GM19239 (cell line): ENCODE data around the gene CSF1R.

Source experiments
- DNase-seq: peaks from one replicate; pipeline ENCODE4 v3.0.0; 2011; ENCODE audit warnings: low spot score; ENCODE audit not compliant: insufficient read length
- FAIRE-seq: peaks from 2 replicates; lab custom pipeline; 2011; peaks lifted over from hg19 to GRCh38; lab: Jason Lieb, UNC

Gene CSF1R

DNA sequence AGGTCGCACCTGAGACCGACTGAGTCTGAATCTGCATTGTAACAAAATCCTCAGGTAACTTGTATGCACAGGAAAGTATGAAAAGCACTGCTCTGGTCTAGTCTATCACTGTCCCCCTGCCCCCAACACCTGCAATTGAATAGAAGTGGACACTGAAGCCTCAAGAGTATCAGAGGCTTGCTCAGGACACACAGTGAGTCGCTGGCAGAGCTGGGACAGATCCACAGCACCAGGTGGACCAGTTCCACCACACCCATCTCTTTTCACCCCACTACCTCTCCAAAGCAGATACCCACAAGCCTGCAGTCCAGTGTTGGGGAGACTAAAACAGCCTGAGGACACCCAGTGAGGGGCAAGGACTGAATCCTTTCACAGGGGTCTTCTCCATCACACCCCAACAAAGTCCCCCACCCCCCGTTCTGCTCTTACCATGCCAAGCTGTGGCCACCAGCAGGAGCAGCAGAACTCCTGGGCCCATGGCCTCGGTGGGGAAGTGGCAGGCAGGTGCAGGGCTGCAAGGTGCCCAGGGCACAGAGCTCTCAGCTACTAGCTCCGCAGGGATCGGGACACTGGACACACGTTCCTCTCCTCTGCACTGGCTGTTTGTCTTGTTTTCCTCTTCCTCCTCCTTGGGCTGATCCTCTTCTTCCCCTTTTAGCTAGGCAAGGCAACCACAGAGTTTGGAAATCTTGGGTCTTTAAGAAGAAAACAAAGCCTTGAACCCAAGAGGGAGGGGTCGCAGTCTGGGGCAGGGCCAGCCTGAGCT is at the start of gene CSF1R:
TSS of gene CSF1R (minus strand) at position 605 of the 766 bp plus-strand sequence. CDS start at position 478, 127 bp downstream.
- no peak for DNase-seq
- FAIRE-seq, result no peak

DNA sequence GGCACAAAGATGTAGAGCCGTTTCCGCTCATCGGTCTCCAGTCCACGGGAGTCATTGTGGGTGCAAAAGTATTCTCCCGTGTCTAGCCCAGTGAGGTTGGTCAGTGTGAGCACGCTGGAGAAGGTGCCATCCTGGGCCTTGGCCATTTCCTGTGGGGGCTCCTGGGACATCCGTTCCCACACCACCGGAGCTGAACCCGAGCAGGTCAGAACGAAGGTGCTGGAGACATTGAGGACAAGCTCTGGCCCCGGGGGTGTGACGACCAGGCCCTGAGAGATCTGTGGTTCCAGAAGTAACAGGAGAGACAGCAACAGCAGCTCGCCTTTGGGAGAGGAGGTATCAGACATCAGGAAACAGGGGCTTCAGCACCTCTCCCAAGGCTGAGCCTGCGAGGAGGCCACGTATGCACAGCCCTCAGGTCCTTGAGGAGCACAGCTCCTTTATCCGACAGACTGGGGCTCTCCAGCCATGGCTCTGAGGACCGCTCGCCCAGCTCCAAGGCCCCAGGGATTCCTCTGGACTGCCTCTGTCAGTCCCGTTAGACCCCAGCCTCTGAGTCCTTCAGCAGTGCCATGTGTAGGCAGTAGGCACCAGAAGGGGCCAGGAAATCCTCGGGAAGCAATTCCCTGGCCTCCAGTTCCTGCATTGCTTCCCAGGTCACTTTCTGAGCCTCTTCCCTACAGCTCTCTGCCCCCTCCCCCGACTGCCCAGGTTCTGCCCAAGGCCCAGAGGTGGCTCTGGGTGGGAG is 49.4 kb upstream of the CSF1R start:
- DNase-seq (no peak), FAIRE-seq (no peak)

DNA sequence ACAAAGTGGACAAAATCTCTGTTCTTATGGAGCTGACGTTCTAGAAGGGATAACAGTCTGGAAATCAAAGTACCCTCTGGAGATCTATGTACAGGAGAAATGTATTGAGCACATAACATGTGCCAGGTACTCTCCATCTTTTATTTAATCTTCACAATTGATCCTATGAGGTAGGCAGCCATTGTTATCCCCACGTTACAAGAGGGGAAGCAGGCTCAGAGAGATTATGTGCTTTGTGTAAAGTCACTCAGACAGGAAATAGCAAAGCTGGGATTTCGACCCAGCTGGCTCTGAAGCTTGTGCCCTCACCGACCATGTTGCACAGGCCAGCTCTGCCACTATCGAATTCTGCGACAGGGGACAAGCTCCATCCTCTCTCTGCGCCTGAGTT is 47.8 kb upstream of the CSF1R start:
- FAIRE-seq, result no peak
- no peak for DNase-seq

DNA sequence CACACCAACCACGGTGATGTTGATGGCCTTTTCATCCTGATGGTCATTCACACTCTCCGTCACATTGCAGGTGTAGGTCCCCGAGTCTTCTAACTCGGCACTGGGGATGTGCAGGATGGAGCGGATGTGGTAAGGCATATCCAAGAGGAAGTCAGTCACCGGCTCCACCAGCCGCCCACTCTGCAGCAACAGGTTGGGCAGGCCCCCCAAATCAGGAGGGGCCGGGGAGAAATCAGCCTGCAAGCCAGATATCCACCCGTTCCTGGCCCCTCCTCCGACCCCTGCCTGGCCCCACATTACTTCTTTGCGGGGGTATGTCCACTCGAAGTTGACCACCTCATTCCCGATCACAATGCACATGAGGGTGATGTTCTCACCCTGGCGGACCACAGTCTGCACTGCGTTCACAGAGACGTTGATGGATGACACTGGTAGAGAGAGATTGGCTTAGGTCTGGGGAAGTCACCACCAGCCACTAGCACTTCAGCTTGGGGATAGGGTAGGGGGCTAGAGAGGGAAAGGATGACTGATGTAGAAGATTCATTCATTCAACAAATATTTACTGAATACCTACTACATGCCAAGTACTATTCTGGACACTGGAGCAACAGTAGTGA is 47.3 kb upstream of the CSF1R start:
- no peak for DNase-seq
- FAIRE-seq, result no peak

DNA sequence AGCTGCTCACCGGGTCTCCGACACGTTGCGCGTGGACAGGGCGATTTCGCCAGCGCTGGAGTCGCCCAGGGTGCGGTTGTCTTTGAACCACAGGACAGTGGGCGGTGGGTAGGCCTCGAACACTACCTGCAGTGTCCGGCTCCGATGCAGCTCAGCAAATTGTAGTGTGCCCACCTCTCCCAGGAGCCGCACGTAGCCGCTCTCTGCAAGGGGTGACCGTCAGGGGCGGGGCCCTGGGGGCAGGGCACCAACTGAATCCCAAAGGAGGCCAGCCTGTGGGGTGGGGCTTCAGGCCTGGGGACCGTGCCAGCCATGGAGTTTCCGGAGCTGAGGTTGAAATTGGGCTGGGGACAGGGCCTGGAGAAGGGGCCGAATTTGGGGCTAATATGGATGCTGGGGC is 46.4 kb upstream of the CSF1R start:
- DNase-seq (no peak), FAIRE-seq (no peak)

DNA sequence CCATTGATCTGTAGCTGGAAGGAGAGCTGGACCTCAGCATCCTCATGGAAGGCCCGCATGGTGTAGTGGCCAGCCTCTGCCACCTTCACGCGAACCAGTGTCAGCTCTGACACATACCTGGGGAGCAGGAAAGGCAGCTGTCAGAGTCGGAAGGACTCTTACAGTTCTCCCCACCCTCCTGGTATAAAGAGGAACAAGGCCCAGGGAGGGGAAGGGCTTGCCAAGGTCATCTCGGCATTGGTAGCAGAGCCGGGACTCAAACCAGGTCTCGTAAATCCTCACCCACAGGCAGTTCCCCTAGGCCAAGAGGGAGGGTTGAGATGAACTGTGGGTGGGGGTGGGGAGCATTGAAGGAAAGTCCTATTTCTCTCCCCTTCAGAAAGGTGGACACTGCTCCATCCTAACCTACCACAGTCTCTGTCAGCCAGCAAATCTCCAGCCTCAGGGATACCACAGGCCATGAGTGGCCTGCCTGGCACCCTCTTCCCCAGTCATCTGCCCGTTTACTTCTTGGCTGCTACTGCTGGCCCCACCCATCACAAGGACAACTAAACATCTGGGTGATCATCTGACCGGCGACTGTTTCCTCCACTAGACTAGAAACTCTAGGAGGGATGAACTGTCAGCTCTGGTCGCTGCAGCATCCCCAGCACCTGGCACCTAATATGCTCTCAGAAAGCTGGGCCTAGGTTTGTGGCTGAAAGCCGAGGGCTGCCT is 45.8 kb upstream of the CSF1R start:
- no peak for FAIRE-seq

DNA sequence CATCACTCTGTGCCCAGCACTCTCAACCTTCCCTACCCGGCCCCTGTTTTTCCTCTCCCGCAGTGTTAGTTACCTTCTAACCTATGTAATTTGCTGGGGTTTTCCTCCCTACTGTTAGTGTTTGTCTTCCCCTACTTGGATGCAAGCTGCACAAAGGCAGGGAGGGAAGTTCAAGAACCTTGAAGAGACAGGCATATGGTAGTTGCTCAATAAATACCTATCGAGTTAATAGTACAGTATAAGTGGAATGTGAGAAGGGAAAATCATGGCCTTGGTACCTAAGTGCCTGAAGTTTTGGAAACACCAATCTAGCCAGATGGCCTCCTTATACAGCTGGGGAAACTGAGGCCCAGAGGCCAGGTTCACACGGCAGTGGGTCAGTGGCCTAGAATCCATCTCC is 45.1 kb upstream of the CSF1R start:
- FAIRE-seq, result no peak
- no peak for DNase-seq

More for the DNA sequence above, 45.8 kb upstream of the CSF1R start:
- DNase-seq, result no peak

DNA sequence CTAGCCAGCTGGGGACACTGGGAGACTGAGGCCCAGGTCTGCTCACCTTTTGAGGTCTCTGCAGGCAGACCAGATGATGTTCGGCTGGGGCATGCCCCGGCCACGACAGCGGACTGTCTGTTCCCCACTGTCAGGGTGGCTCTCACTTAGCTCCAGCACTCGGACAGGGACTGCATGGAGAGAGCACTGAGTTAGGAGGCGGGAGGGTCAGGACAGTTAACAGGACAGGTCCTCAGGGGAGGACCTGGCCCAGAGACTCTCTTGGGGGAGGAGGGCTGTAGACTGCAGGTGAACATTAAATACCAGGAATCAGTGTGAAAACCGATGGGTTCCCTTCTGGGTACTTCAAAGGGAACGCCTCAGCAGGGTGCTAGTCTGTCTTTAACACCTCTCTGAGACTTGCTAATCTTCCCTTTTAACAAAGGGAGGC is 44.2 kb upstream of the CSF1R start:
- FAIRE-seq (no peak), DNase-seq (no peak)

DNA sequence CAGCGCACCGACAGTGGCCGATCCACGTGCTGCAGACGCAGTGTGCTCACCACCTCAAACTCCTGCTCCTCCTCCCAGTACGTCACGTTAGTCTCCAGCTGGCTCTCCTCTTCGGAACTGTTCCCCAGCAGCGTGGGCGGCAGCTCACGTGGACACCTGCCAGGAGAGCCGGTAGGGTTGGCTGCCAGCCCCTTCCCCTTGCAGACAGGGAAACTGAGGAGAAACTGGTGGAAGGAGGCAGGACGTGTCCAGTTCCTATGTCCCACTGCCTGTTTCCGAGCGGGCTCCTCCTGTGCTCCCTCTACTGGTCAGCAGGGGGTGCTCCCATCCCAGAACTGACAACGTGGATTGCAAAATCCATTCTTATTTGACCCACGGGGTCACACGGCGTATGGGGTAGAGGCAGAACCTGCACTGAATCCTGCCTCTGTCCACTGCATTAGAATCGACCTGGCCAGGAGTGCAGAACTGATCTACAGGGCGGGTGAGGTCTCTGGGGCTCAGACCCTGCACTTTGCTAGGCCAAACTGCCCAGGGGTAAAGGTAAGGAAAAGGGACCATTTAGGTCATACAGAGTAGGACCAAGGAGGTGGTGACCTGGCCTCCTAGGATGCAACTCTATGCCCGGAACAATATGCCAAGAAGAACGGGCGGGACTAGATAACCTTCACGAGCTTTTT is 43.6 kb upstream of the CSF1R start:
- DNase-seq, result peak; percentile 80
- peak; percentile 66 for FAIRE-seq

DNA sequence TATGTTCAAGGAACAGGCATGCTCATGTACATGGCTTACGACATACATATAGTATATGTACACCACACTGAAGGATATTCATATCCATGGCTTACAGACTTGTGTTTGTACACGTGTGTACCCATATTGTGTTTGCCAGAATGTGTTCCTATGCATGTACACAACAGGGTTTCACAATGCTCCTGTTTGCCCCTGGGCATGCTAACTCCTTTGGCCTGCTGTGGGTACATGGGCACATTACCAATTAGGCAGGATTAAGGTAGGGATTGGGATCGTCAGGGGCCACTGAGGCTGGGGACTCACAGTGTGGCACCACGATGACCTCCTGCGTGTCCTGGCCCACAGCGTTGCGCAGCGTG is 43.1 kb upstream of the CSF1R start:
- no peak for DNase-seq
- no peak for FAIRE-seq

DNA sequence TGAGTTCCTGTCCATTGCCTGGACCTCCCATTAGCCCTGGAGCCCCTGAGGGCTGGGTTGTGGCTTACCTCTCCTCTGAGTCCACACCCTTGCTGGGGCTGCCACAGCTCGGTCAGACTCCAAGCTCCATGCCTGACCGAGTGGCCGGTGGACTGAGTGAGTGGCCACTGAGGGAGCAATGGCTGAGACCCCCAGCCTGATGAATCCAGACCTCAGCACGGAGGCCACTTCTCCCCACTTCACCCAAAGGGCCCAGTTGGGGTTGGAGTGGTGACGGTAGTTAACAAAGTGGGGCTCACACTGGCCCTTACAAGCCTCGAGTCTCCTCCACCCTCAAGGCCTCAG is 40.5 kb upstream of the CSF1R start:
- FAIRE-seq (no peak), DNase-seq (no peak)

DNA sequence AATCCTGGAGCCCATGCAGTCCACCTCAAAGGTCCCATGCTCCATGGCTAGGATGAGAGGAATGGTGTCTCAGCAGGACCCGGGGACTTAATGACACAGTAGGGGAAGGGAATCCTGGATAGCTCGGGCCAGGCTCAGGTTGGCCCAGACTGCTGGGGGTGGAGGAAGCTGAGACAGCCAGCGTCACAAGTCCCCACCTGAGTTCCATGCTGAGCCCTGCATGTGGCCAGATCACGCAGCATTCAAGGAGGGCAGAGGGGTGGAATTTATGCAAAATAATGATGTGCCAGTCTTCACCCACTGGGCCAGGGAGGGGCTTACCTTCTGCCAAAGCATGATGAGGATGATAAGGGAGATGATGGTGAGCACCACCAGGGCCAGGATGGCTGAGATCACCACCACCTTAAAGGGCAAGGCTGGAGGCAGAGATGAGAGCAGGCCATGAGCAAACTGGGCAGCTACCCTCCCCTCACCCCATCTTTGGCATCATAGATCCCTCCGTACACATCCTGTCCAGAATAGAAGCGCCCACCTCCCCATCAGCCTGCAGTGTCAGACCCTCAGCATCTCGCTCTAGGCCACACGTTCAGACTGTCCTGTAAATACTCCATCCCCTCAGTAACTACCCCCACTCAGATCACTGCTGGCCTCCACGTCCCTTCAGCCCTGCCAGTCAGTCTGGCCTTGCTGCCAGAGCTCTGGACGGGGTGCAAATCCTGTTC is 40.0 kb upstream of the CSF1R start:
- DNase-seq (no peak), FAIRE-seq (no peak)

DNA sequence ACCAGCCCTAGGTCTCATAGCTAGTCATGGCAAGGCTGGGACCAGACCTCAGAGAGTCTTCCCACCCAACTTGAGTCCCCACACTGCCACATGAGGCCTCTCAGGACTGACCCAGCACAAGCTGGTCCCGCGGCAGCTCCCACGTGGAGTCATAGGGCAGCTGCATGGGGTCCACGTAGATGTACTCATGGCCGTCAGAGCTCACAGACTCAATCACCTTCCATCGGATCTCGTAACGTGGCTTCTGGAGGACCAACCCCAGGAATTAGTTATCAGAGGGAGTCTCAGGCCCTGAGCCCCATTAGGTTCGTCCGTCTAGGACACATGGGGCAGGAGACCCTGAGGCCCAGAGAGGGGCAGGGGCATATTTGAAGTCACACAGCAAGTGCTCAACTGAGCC is 39.0 kb upstream of the CSF1R start:
- no peak for FAIRE-seq

DNA sequence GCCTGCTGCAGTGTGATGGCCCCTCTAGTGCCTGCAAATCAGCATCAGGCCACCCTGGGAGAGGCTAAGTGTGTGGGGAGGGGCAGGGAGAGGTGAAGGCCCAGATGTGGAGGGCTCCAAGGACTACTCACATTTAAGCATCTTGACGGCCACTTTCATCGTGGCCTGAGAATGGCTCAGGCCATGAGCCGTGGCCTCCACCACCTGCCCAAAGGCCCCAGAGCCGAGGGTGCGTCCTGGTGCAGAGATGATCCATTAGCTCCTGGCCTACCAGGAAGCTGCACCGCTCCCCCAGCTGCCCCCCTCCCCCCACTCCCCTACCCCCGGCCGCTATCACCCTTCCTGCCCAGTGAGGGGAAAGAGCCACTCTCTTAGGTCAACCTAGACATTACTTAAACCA is 38.2 kb upstream of the CSF1R start:
- DNase-seq (no peak), FAIRE-seq (no peak)

More for the DNA sequence above, 39.0 kb upstream of the CSF1R start:
- DNase-seq, result no peak

DNA sequence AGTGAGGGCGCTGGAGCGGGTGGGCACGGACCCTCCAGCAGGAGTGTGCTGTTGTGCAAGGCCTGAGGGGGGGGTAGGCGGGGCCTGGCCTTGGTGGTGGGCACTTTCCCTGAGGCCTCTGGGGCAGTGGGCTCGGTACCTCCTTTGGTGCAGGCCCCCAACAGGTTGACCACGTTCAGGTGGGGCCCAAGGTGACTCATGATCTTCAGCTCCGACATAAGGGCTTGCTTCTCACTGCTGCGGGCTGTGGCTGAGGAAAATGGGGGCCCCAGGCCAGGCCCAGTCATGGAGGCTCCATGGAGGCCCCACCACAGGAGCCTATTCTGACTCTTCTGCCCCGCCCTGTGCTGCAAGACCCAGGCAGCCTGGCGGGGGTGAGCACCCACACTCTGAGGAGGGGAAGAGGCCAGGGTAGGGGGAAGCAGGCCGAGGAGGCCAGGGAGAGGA is 37.8 kb upstream of the CSF1R start:
- DNase-seq, result no peak
- FAIRE-seq, result no peak

DNA sequence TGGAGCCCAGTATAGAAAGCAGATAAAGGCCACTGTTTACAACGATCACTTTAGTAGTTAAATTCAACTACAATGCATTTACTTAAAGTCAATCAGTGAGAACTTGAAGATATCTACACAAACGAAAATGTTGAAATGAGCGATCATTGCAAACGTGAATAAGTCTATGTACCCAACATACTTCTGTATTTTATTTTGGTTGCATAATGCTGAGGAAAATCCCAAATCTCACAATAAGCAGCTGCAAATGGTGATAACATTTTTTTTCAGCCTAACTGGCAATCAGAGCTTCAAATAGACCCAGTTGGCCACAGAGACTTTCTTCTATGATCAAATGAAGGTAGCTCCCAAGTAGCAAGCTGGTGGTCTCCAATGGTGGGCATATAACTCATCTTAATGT is 37.2 kb upstream of the CSF1R start:
- FAIRE-seq (no peak), DNase-seq (no peak)

DNA sequence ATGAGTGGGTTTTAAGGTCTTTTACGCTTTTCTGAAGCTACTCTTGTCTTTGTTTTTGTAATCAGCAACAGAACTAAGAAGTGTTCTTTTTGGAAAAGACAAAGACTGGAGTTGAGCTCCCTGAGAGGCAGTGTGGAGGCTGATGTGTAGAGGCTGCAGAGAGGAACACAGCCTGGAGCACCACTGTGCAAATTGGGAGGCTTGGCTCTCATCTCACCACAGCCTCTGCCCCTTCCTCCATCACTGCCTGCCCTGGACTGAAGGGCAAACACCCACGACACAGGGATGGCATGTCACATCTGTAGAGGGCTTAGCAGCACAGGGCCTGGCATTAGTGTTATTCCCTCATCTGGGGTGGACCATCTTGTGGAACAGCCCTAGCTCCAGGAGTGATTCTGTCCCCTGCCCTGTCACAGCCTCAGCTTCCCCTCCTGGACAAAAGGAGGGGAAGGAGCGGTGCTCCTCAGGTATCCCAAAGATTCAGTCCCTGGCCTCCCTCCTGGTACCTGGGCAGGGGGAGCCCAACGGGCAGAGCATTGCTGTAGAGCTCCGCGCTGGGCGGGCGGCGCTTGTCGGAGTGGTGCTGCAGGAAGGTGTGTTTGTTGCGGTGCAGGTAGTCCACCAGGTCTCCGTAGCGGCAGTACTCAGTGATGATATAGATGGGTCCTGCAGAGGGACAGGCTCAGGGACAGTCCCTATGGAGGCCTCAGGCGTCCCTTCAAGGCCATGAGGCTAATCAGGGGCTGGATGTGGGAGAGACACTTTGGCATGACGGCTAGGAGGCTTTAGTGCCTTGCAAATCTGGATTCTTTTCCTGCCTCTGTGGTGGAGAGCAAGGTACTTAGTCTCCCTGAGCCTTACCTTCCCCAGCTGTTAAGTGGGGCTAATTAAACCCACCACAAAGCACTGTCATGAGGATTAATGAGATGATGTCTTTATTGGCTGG is 36.5 kb upstream of the CSF1R start:
- no peak for FAIRE-seq

DNA sequence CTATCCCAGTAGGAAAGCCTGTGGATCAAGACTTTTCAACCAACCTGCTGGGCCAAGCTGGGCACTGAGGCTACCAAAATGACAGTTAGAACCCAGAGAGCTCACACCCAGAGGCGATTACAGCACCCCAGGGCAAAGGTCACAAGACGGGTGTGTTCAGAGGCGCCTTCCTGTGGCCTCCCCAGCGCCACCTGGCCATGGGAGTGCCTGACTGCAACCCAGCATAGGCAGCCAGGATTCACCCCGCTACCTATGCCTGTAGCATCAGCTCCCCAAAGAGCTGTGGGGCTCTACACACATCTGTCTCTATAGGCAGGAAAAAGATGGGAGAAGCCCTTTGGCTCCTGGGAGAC is 35.8 kb upstream of the CSF1R start:
- peak; percentile 11 for FAIRE-seq
- peak; percentile 79 for DNase-seq

More for the DNA sequence above, 36.5 kb upstream of the CSF1R start:
- DNase-seq, result no peak
